ES-I3 (cell line): Measurements from ENCODE around the gene LRMDA.

Source experiments
- H3K36me3 ChIP-seq: 2 replicates; pipeline ENCODE4 v1.6.1; 2013; ENCODE audit warnings: mild to moderate bottlenecking, low read length, control low read depth, moderate library complexity; ENCODE audit not compliant: insufficient read depth
- H3K4me1 ChIP-seq: 2 replicates; pipeline ENCODE4 v1.6.1; 2013; ENCODE audit warnings: mild to moderate bottlenecking, control low read depth, low read length; ENCODE audit not compliant: insufficient read depth
- H3K9ac ChIP-seq: 2 replicates; pipeline ENCODE4 v1.6.1; 2013; ENCODE audit warnings: low read depth, mild to moderate bottlenecking, low read length, moderate library complexity
- H3K9me3 ChIP-seq: 2 replicates; pipeline ENCODE4 v1.6.1; 2013; ENCODE audit warnings: mild to moderate bottlenecking, low read length, moderate library complexity; ENCODE audit not compliant: control insufficient read depth, insufficient read depth

The LRMDA gene

GRCh38 chr10:76209135-76209534, 777.7 kb downstream of the LRMDA start:
- peaks cover 7% of the 10 kb centered on the region; the same call in 1 of the 2 replicates for H3K4me1 ChIP-seq

GRCh38 chr10:76210211-76210610, 778.8 kb downstream of the LRMDA start:
- Histone ChIP-seq H3K9me3 (no peaks in the 10 kb centered on the region; the same call in 1 of the 2 replicates), H3K36me3 (no peaks in the 10 kb centered on the region), H3K9ac (no peak overlapping the region), H3K4me1 (peaks cover 7% of the 10 kb centered on the region; the same call in 1 of the 2 replicates)

More at GRCh38 chr10:76209135-76209534, 777.7 kb downstream of the LRMDA start:
- H3K9me3 ChIP-seq: no peaks in the 10 kb centered on the region; the same call in 1 of the 2 replicates
- no peaks in the 10 kb centered on the region for H3K36me3 ChIP-seq
- no peak overlapping the region for H3K9ac ChIP-seq

- H3K4me1 ChIP-seq: peaks cover 7% of the 10 kb centered on the region; the same call in 1 of the 2 replicates
These were observed 780.3 kb downstream of the LRMDA start for GRCh38 chr10:76211691-76212090.

GRCh38 chr10:76213876-76214275, 782.5 kb downstream of the LRMDA start:
- Histone ChIP-seq H3K36me3 (no peaks in the 10 kb centered on the region), H3K9me3 (no peaks in the 10 kb centered on the region; the same call in 1 of the 2 replicates), H3K9ac (no peak overlapping the region), H3K4me1 (peaks cover 3% of the 10 kb centered on the region; the same call in 1 of the 2 replicates)

More at GRCh38 chr10:76211691-76212090, 780.3 kb downstream of the LRMDA start:
- Histone ChIP-seq H3K9ac (no peak overlapping the region), H3K9me3 (no peaks in the 10 kb centered on the region; the same call in 1 of the 2 replicates), H3K36me3 (no peaks in the 10 kb centered on the region)

GRCh38 chr10:76218035-76218434, 786.6 kb downstream of the LRMDA start:
- Histone ChIP-seq H3K9me3 (no peaks in the 10 kb centered on the region; the same call in 1 of the 2 replicates), H3K4me1 (no peaks in the 10 kb centered on the region), H3K9ac (no peak overlapping the region), H3K36me3 (no peaks in the 10 kb centered on the region)

- Histone ChIP-seq H3K9me3 (no peaks in the 10 kb centered on the region), H3K36me3 (no peaks in the 10 kb centered on the region), H3K9ac (no peak overlapping the region), H3K4me1 (peaks cover 38% of the 10 kb centered on the region)
These were observed 797.9 kb downstream of the LRMDA start for GRCh38 chr10:76229341-76229740.

GRCh38 chr10:76230921-76231285, 799.5 kb downstream of the LRMDA start:
- Histone ChIP-seq H3K9ac (no peak overlapping the region), H3K4me1 (peaks cover 41% of the 10 kb centered on the region), H3K36me3 (no peaks in the 10 kb centered on the region), H3K9me3 (no peaks in the 10 kb centered on the region)

GRCh38 chr10:76231286-76231934, 800.0 kb downstream of the LRMDA start:
- no peak overlapping the region for H3K9ac ChIP-seq
- H3K36me3 ChIP-seq: no peaks in the 10 kb centered on the region; the same call in 1 of the 2 replicates
- peaks cover 47% of the 10 kb centered on the region for H3K4me1 ChIP-seq
- H3K9me3 ChIP-seq: no peaks in the 10 kb centered on the region

GRCh38 chr10:76234499-76235226, 803.2 kb downstream of the LRMDA start:
- Histone ChIP-seq H3K36me3 (no peaks in the 10 kb centered on the region; the same call in 1 of the 2 replicates), H3K9me3 (no peaks in the 10 kb centered on the region), H3K9ac (no peak overlapping the region)

GRCh38 chr10:76236356-76236755, 804.9 kb downstream of the LRMDA start:
- no peaks in the 10 kb centered on the region for H3K9me3 ChIP-seq
- H3K36me3 ChIP-seq: no peaks in the 10 kb centered on the region; the same call in 1 of the 2 replicates
- no peak overlapping the region for H3K9ac ChIP-seq
- peaks cover 26% of the 10 kb centered on the region for H3K4me1 ChIP-seq

More at GRCh38 chr10:76234499-76235226, 803.2 kb downstream of the LRMDA start:
- peaks cover 37% of the 10 kb centered on the region for H3K4me1 ChIP-seq

- Histone ChIP-seq H3K9me3 (no peaks in the 10 kb centered on the region), H3K36me3 (no peaks in the 10 kb centered on the region), H3K9ac (no peak overlapping the region), H3K4me1 (no peaks in the 10 kb centered on the region)
These were observed 811.5 kb downstream of the LRMDA start for GRCh38 chr10:76242956-76243355.

- H3K4me1 ChIP-seq: no peaks in the 10 kb centered on the region
- H3K9ac ChIP-seq: no peak overlapping the region
- H3K9me3 ChIP-seq: no peaks in the 10 kb centered on the region
- no peaks in the 10 kb centered on the region for H3K36me3 ChIP-seq
These were observed 812.8 kb downstream of the LRMDA start for GRCh38 chr10:76244061-76244686.

GRCh38 chr10:76245951-76246495, 814.6 kb downstream of the LRMDA start:
- Histone ChIP-seq H3K9ac (no peak overlapping the region), H3K4me1 (no peaks in the 10 kb centered on the region), H3K36me3 (no peaks in the 10 kb centered on the region), H3K9me3 (no peaks in the 10 kb centered on the region)

- H3K4me1 ChIP-seq: no peaks in the 10 kb centered on the region
- H3K36me3 ChIP-seq: no peaks in the 10 kb centered on the region
- no peaks in the 10 kb centered on the region for H3K9me3 ChIP-seq
- H3K9ac ChIP-seq: no peak overlapping the region
These were observed 817.3 kb downstream of the LRMDA start for GRCh38 chr10:76248649-76249200.
